ENCODE data around the gene CDC42EP1. TPM values are rescaled to one million over a fixed set of nuclear protein-coding genes. Genes with fewer than 3 reads are reported as not detected.
"Not testable (repeated sequence)": the region's sequence is repeated elsewhere in the genome, so short reads cannot be mapped to it uniquely, and the experiment has no call there.

Gene CDC42EP1
- total RNA-seq, 6 experiments from 2014 or later: 88.3 to 104 (median 97.2) TPM

DNA sequence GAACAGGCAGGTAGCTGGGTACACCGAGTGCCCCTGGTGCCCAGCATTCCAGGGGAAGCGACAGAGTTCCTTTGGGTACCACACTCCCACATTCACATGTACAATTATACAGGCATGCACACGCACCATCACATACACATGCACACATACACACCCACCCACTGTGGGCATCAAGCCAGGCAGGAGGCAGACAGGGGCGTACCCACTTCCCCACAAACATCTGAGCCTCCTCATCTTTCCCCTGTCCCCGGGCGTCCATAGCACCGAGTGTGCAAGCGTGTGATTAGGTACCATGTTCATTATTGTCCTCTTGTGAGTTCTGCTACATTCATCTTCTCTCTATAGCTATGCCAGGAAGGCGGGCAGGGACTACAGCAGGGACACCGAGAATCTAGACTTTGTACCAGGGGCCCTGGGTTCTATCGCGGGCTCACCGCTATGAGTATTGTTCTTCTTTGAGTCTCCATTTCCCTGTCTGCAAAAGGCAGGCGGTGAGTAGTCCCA, 39.0 kb upstream of the CDC42EP1 start:
- H3K4me3 Mint-ChIP-seq: no peak overlapping the region
- H3K36me3 Mint-ChIP-seq (ENCODE audit: low read depth): peaks cover 3% of the 10 kb centered on the region
- TF ChIP-seq, protein P1, sequence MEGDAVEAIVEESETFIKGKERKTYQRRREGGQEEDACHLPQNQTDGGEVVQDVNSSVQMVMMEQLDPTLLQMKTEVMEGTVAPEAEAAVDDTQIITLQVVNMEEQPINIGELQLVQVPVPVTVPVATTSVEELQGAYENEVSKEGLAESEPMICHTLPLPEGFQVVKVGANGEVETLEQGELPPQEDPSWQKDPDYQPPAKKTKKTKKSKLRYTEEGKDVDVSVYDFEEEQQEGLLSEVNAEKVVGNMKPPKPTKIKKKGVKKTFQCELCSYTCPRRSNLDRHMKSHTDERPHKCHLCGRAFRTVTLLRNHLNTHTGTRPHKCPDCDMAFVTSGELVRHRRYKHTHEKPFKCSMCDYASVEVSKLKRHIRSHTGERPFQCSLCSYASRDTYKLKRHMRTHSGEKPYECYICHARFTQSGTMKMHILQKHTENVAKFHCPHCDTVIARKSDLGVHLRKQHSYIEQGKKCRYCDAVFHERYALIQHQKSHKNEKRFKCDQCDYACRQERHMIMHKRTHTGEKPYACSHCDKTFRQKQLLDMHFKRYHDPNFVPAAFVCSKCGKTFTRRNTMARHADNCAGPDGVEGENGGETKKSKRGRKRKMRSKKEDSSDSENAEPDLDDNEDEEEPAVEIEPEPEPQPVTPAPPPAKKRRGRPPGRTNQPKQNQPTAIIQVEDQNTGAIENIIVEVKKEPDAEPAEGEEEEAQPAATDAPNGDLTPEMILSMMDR (IDR thresholded peaks at IDR 0.05): no peak
- no peak overlapping the region for H3K27ac Mint-ChIP-seq
- H3K4me1 Mint-ChIP-seq (ENCODE audit: low read depth): peaks cover 23% of the 10 kb centered on the region
- DNase-seq: no peak
- H3K27me3 Mint-ChIP-seq (ENCODE audit: insufficient read depth): peaks cover 7% of the 10 kb centered on the region
- H3K9me3 Mint-ChIP-seq: no peaks in the 10 kb centered on the region

DNA sequence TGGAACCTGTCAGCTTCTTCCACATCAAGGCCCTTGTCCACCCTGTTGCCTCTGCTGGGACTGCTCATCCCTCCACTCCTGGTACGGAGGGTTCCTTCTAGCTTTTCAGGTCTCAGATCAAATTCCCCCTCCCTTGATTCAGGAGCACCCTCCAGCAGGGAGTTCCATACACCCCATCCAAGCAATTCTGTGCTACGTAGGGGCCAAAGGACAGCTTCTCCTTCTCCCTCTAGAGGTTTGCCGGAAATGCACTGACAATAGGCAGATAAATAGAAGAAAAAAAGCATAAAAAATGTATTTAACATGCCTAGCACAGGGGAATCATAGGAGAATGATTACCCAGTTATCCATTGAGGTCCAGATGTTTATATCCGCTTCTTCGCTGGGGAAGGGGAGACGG, 37.8 kb upstream of the CDC42EP1 start:
- peaks cover 7% of the 10 kb centered on the region for H3K27me3 Mint-ChIP-seq (ENCODE audit: insufficient read depth)
- no peak overlapping the region for H3K4me3 Mint-ChIP-seq
- TF ChIP-seq, protein P1 (IDR thresholded peaks at IDR 0.05): 0 out of 2 replicates have a peak, but pooled peaks have one; percentile 13
- no peak for DNase-seq
- no peaks in the 10 kb centered on the region for H3K9me3 Mint-ChIP-seq
- no peaks in the 10 kb centered on the region for H3K36me3 Mint-ChIP-seq (ENCODE audit: low read depth)
- no peak overlapping the region for H3K27ac Mint-ChIP-seq
- H3K4me1 Mint-ChIP-seq (ENCODE audit: low read depth): peaks cover 35% of the 10 kb centered on the region

DNA sequence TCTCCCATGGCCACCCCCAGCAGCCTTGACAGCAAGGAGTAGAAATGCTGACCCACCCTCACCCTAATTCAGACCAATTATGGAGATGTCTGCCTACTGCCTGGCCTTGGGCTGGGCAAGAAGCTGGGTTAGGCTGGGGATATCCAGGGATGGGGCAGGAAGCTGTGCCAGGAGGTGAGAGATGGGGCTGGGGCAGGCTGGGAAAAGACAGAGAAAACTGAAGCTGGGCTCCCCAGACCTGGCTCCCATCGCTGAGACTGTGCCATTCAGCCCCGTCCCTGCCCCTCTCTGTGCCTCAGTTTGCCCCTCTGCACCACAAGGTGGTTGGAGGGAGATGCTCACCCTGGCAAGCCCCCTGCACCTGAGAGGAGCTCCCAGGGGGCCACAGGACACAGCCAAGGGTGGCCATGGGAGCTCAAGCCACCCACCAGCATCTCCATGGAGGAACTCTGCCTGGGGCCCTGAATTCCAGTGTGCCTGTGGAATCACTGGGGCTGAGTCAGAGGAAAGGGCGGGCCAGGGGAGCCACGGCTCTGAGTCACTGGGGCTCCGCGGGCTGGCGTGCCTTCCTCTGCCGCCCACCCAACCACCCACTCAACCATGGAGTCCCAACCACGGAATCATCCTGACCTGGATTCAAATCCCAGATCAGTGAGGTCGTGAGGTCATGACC, 35.1 kb upstream of the CDC42EP1 start:
- H3K4me1 Mint-ChIP-seq (ENCODE audit: low read depth): peaks cover 30% of the 10 kb centered on the region
- H3K4me3 Mint-ChIP-seq: no peak overlapping the region; the same call in 1 of the 2 replicates
- H3K9me3 Mint-ChIP-seq: no peaks in the 10 kb centered on the region
- TF ChIP-seq, protein P1 (IDR thresholded peaks at IDR 0.05): no peak
- peaks cover 4% of the 10 kb centered on the region for H3K27me3 Mint-ChIP-seq (ENCODE audit: insufficient read depth)
- peak overlapping the region; percentile 93 for H3K27ac Mint-ChIP-seq
- no peaks in the 10 kb centered on the region for H3K36me3 Mint-ChIP-seq (ENCODE audit: low read depth)
- peak; percentile 82 for DNase-seq

DNA sequence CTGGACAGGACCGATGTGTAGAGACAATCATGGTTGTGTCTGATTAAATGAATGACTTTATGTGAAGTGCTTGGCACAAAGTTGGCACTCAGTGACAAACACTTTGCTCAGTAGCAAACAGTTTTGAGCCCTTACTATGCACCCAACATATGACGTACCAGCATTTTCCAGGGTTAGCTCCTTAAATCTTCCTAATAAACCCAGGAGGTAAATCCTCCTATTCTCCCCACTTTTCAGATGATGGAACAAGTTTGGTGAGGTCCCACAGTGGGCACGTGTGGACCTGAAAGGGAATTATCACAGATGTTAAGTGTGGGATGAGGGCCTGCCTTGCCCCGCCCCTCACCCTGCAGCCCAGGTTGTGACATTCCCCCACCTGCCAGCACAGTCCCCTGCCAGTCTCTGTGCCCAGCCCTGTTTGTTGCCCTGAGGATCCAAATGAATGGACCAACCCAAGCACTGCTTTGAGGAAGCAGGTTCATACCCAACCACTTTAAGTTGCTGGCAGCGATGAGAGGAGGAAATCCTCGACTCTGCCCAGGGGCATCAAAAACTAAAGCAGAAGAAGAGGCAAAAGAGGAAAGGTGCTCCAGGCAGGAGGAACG, 34.4 kb upstream of the CDC42EP1 start:
- no peaks in the 10 kb centered on the region for H3K9me3 Mint-ChIP-seq
- DNase-seq: no peak
- peak overlapping the region; percentile 93 for H3K27ac Mint-ChIP-seq
- TF ChIP-seq, protein P1 (IDR thresholded peaks at IDR 0.05): no peak
- no peak overlapping the region for H3K4me3 Mint-ChIP-seq
- H3K27me3 Mint-ChIP-seq (ENCODE audit: insufficient read depth): peaks cover 4% of the 10 kb centered on the region
- H3K4me1 Mint-ChIP-seq (ENCODE audit: low read depth): peaks cover 30% of the 10 kb centered on the region
- H3K36me3 Mint-ChIP-seq (ENCODE audit: low read depth): no peaks in the 10 kb centered on the region

DNA sequence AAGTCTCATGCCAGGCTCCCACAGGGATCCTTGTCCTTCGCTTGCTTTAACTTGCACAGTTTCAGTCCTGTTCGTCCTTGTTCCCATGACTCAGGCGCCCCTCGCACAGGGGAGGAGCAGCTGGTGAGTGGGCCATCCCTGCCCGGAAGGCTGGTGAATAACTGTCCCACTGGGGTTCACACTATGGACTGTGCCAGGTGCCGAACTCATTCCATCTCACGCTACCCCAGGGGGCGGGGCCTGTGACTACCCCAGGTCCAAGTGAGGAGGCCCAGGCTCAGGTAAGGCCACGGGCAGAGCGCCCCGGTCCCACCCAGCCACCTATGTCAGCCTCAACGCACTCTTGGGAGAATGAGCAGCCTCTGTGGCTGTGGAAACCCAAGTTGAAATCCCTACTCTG, 33.9 kb upstream of the CDC42EP1 start:
- Mint-ChIP-seq H3K9me3 (no peaks in the 10 kb centered on the region), H3K27ac (peak overlapping the region; percentile 93), H3K4me3 (no peak overlapping the region), H3K4me1 (ENCODE audit: low read depth) (peaks cover 30% of the 10 kb centered on the region), H3K36me3 (ENCODE audit: low read depth) (no peaks in the 10 kb centered on the region), H3K27me3 (ENCODE audit: insufficient read depth) (peaks cover 2% of the 10 kb centered on the region)
- no peak for DNase-seq
- TF ChIP-seq, protein P1 (IDR thresholded peaks at IDR 0.05): no peak

DNA sequence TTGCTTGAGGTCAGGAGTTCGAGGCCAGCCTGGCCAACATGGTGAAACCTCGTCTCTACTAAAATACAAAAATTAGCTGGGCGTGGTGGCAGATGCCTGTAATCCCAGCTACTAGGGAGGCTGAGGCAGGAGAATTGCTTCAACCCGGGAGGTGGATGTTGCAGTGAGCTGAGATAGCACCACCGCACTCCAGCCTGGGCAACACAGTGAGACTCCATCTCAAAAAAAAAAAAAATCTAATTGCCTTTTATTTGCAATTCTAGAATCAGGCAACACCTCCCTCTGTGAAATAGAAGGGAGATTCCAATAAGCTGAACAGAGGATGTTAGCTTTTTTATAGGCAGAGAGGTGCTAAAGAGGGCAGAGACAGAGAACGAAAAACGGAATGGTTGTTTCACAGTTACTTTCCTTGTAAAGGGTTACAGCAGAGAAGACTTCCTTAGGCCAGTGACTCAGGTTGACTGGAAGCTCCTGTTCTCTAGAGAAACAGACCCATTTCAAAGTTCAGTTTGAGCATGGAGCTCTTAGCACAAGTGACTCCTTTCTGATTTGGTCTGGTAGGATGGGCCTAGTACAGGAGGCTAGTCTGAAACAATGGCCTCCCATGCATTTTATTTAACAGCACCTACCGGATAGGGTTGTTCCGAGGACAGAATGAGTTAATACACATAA, 33.1 kb upstream of the CDC42EP1 start:
- not testable (repeated sequence) for H3K9me3 Mint-ChIP-seq; H3K4me3 Mint-ChIP-seq; H3K27me3 Mint-ChIP-seq (ENCODE audit: insufficient read depth); H3K36me3 Mint-ChIP-seq (ENCODE audit: low read depth); DNase-seq
- Mint-ChIP-seq H3K27ac (0 out of 2 replicates have a peak overlapping the region, but pooled peaks have one; percentile 31), H3K4me1 (ENCODE audit: low read depth) (peaks cover 30% of the 10 kb centered on the region)

DNA sequence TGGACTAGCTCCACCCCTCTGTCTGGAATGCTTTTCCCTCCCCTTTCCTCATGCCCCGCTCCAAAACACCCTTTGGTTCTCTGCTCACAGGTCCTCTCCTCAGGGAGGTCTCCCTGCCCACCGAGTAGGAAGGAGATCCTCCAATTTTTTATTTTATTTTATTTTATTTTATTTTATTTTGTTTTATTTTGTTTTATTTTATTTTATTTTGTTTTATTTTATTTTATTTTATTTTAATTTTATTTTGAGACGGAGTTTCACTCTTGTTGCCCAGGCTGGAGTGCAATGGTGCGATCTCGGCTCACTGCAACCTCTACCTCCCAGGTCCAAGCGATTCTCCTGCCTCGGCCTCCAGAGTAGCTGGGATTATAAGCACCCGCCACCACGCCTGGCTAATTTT, 32.3 kb upstream of the CDC42EP1 start:
- not testable (repeated sequence) for H3K27me3 Mint-ChIP-seq (ENCODE audit: insufficient read depth); H3K9me3 Mint-ChIP-seq

More for the DNA sequence above, 32.3 kb upstream of the CDC42EP1 start:
- not testable (repeated sequence) for H3K4me3 Mint-ChIP-seq; H3K36me3 Mint-ChIP-seq (ENCODE audit: low read depth); DNase-seq; H3K27ac Mint-ChIP-seq
- peaks cover 33% of the 10 kb centered on the region for H3K4me1 Mint-ChIP-seq (ENCODE audit: low read depth)

Data from HFFc6 (cell line).